ENCODE results near the gene UST.

UST gene, protein sequence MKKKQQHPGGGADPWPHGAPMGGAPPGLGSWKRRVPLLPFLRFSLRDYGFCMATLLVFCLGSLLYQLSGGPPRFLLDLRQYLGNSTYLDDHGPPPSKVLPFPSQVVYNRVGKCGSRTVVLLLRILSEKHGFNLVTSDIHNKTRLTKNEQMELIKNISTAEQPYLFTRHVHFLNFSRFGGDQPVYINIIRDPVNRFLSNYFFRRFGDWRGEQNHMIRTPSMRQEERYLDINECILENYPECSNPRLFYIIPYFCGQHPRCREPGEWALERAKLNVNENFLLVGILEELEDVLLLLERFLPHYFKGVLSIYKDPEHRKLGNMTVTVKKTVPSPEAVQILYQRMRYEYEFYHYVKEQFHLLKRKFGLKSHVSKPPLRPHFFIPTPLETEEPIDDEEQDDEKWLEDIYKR

DNA sequence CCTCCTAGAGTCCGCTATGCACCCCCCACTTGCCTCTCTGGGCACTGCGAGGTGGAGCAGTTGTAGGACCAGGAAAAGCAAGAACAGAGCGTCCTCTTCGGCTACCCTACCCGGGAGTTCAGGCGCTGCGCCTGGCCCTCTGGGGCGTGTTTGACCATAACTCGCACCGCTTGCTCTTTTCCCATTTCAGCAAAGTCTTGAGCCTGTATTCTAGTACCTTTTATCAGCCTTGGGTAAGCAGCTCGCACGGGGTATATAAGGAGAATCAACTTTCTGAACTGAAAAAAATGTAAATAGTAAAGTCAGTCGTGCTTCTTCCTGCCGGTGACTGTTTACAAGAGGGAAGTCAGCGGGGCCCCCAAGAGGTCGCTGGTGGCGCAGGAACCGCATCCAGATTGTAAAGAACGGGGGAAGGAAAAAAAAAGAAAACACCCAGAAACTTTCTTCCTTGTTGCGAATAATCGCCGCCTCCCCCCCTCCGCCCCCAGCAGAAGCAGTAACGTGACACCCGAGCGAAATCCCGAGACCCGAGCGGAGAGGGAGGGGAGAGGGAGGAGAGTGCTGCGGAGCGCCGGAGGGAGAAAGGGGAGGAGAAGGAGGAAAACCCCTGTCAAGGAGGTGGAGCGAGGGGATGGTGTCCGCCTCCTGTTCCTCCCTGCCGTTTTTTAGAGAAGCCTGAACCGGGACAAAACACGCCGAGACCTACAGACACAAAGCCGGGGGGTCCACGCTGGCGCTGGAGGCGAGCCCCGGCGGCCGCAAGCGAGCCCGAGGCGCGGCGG lies at the start of gene UST:
Gene UST (plus strand): TSS at position 668 of the 782 bp plus-strand sequence. CDS start 401 bp downstream, outside the sequence.
- DNase-seq (ENCODE audit: low read depth) = peak; percentile 72

DNA sequence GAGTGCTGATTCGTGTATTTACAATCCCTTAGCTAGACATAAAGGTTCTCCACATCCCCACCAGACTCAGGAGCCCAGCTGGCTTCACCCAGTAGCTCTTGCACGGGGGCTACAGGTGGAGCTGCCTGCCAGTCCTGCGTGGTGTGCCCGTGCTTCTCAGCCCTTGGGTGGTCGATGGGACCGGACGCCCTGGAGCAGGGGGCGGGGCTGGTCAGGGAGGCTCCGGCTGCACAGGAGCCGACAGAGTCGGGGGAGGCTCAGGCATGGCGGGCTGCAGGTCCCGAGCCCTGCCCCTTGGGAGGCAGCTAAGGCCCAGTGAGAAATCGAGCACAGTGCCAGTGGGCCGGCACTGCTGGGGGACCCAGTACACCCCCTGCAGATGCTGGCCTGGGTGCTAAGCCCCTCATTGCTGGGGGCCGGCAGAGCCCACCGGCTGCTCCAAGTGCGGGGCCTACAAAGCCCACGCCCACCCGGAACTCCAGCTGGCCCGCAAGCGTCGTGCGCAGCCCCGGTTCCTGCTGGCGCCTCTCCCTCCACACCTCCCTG lies 48.9 kb upstream of the UST start:
- DNase-seq (ENCODE audit: low read depth) = no peak

DNA sequence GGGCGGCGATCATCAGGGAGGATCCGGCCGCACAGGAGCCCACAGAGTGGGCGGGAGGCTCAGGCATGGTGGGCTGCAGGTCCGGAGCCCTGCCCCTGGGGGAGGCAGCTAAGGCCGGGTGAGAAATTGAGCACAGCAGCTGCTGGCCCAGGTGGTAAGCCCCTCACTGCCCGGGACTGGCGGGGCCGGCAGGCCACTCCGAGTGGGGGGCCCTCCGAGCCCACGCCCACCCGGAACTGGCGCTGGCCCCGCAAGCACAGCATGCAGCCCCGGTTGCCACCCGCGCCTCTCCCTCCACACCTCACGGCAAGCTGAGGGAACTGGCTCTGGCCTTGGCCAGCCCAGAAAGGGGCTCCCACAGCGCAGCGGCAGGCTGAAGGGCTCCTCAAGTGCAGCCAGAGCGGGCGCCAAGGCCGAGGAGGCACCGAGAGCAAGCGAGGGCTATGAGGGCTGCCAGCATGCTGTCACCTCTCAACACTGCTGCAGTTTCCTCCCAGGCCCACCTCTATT lies 48.1 kb upstream of the UST start:
- DNase-seq (ENCODE audit: low read depth) = no peak

DNA sequence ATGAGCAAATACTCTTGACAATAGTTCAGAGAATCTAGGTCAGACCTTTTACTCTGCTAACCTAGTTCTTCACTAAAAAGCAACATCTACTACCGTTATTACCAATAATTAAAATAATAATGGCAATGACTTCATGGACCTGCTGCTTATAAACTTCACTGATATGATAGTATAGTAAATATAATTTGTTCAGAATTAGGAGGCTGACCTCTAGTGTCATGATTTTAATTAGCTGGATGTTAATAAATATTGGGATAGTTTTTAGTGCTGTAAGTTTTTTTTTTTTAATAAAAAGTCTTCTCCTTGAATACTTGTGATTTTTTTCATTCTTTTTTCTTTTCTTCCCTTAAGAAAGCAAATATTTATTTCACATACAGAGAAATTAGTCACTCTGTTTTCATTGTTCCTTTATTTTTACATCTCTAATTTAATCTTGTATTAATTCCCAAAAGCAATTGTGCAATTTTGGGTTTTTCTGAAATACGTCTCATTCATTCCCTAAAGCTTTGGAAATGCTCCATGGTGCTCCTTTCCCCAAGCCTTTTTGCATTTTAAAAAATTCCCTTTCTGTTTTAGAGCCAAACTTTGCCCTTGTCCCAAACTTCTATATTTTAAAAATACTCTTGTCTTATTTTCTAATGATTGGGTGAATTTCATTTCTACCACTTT lies 46.6 kb upstream of the UST start:
- DNase-seq (ENCODE audit: low read depth) = no peak

DNA sequence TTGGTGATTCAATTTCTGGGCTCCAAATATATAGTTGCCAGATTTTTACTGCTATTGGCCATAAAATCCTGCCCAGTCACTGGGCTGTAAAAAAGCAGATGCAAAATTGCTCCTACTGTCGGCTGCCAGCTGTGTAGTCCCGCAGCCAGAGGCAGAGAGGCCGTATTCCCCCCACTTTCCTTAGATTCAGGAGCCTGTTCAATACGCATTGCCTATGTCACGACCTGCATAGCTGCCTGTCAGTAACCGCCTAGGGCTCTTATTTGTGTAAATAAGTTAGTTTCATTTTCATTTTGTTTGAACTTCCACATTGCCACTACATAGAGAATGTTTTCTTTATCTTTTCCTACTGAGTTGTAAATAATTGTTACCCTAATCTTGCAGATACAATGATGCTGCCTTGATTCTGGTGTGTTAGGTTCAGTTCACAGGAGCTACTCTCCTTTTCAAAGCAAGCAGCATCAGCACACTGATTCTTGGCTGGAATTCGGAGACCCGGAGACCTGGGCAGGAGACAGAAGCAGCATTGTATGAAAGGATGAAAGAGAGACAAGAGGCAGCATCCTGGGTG lies 46.0 kb upstream of the UST start:
- DNase-seq (ENCODE audit: low read depth) = no peak

DNA sequence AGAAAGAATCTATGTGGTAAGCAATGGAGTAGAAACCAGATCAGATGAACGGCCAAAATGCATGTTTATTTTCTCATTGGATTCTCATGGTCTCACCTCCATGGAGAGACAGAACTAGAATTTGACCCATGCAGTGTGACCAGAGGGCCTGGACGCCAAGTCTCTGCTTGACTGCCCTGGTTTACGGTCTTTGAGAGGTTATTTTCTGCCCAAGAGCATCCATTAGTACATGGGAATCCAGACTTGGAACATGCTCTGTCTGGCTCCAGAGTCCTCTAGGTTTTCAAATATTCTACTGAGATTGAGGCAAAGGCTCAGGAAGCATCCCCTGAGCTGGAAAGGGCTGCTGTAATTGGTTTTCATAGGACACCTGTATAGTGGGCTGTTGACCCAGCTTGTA lies 45.5 kb upstream of the UST start:
- no peak for DNase-seq (ENCODE audit: low read depth)

DNA sequence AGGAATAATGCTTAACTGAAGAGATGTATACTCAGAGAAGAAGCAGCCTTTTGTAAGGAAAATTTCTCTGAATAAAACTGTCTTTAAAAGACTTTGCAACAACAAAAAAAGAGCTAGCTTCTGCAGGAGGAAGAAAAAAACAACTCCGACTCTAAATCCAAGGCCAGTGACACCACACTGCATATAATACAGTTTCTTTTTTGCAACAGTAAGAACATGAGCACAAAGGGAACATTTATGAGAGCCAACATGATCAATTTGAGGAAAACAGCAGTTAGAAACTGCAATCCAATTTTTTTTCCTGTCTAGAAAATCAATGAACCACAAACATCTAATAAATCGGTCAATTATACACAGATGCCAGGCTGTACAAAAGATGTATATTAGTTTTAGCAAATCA lies 42.9 kb upstream of the UST start:
- no peak for DNase-seq (ENCODE audit: low read depth)

DNA sequence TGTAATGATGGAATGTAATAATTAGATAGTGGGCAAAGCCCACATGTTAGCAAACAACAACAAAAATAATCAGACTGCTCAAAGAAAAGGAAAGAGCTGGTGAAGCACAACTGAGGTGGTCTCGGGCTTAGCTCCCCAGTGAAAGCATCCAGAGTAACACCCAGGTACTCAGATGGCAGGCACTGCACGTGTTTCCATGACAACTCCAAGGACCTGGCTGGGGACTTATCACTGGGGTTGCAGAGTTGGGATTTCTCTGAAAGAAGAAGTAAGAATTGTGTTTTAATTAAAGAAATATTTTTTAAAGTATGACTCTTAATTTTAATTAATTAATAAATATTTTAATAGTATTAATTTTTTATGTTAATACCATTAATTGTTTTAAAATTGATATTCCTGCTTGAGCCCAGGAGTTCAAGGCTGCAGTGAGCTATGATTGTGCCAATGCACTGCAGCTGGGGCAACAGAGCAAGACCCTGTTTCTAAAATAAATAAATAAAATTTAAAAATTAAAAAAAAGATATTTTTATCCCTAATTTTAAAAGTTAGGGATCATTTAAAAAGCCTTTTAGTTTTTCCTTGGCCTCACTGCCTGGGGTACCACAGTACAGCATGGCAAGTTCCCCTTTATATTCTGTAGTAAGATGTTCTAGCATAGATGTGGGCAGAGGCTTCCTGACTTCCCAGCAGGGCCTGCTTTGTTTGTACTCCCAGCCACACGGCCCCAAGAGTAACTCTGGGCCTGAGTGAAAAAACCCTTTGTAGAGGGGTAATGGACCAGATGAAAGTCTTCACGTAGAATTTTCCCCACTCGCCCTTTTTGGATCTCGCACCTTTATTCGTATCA lies 42.2 kb upstream of the UST start:
- DNase-seq (ENCODE audit: low read depth) = no peak

DNA sequence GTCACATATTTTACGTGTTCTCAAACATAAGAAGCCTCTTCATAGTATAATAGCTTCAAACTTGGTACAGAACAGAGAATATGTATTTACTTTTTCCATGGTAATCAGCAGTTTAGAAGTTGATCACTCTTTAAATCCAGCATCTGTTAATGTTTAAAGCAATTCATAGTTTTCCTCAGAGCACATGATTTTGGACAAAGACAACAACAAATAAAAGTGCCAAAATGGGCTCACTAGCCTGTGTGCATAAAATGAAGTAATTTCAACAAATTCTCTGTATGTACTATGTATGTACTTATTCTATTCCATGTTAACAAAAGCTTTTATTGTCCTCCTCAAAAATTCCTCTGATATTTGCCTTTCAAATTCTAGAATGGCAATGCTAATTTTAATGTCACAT lies 38.1 kb upstream of the UST start:
- DNase-seq (ENCODE audit: low read depth) = no peak

DNA sequence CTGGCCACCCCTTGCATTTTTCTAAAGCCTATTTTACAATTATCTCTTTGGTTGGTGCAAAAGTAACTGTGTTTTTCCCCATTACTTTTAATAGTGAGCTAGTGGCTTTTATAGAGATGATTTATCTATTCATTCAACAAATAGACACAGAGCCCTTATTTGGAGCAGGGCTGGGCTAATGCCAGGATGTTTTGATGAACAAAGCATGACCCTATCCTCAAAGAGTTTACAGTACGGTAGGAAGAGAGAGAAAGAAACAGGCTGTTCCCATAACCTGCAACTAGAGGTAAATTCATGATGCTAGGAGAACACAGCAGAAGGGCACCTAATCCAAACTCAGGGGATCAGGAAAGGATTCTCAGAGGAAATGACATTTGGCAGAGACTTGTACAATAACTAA lies 37.3 kb upstream of the UST start:
- DNase-seq (ENCODE audit: low read depth) = no peak

DNA sequence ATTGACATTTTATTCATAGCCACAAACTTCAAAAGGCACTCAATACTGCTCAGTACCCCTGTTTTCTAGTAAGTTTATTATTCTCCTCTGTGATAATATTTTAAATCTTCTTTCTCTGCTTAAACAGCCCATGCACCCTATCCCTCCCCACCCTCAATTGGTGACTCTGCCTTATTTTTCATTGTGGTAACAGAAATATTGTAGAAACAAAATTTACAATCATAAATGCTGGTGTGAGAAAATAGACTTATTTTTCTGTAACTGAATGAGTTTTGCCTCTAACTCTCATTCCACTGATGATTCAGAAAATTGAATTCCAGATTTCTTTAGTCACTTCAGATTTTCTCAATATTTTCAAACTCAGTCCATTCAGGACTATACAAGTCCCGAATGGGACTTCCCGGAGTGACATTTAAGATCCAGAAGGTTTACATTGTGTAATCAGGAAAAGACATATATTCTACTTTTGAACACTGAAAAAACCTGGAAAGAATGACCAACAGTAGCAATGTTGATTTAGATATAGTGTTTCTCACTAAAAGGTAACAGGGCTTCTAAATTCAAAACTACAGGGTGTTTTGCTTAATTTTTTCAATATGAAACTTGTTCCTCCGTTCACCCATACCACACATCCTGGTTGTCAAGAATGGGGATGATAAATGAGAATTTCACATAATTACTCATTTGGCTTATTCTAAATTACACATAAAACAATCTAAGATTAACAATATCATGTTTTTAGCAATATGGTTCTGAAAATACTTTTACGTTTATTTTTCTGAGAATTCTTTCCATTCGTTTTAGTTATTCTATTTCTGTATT lies 34.8 kb upstream of the UST start:
- DNase-seq (ENCODE audit: low read depth) = no peak

DNA sequence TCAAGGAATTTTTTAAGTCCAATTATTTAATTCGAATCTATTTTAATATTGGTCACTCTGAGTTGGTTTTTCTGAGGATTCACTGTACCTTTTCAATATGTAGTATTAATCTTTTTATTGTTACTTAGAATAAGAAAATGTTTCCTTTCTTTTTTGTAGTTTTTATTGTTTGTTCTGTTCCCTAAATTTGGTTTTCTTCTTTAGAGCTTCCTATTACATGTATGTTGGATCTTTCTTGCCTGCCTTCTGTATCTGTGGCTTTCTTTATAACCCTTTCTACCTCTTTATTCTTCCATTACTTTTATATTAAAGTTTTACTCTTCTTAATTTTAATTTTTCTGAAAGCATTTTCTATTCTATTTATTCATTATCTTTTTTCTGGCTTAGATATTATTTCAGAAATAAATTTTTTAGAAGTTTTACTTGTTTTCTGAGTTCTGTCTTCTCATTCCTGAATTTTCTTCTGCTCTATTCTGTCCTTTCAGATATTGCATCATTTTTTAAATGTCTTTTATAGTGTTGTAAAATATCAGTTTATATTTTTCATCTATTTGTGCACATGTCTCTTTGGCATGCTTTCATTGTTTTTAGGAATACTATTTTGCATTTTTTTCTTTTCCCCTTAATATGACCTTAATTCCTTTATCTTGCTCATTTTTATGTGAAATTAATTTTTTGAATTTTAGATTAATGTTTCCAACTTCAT lies 33.6 kb upstream of the UST start:
- no peak for DNase-seq (ENCODE audit: low read depth)

DNA sequence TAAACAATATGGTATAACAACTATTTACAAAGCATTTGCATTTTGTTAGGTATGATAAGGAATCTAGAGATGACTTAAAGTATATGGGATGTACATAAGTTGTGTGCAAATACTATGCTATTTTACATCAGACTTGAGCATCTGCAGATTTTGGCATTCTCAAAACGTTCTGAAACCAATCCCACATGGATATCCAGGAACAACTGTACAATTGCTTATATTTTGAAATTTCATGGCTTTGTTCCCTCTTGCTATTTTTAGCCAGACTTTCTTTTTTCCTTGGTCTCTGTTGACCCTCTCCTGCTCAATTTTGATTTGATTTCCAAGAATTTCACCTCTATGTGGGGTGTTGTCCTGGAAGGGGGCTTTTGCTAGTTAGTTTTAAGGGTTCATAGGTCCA lies 32.9 kb upstream of the UST start:
- no peak for DNase-seq (ENCODE audit: low read depth)

DNA sequence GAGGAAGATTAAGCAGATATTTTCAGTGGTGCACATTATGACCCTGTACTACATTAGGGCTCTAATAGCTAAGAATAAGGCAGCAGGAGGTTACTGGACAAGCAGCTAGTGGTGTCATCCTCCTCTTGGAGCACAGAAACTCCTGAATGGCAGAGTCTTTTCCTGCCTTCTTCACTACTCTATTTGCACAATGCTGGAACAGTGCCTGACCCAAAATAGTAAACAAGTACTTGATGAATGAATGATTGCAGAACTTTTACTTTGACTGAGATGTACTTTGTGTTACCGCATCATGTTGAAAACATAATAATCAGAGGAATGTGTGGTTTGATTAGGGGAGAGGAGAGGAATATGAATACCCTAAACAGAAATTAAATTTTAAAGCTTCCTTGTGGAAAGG lies 30.0 kb upstream of the UST start:
- DNase-seq (ENCODE audit: low read depth) = no peak

DNA sequence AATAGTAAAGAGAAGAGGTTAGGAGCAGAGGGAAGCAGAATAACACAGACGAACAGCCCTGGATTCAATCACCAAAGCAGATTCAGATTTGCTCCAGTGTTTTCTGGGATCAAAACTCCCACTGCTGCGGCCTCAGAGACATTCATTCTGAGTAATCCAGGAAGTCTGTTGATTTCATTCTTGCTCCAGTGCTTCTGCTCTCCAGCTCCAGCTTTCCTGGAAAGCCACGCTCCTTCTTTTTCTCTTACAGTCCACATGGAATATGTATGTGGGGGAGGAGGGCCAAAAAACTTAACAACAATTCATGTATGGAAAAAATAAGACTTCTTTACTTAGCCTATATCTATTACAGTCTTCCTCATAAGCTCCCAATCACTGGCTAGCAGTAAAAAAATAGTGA lies 26.4 kb upstream of the UST start:
- DNase-seq (ENCODE audit: low read depth) = no peak

DNA sequence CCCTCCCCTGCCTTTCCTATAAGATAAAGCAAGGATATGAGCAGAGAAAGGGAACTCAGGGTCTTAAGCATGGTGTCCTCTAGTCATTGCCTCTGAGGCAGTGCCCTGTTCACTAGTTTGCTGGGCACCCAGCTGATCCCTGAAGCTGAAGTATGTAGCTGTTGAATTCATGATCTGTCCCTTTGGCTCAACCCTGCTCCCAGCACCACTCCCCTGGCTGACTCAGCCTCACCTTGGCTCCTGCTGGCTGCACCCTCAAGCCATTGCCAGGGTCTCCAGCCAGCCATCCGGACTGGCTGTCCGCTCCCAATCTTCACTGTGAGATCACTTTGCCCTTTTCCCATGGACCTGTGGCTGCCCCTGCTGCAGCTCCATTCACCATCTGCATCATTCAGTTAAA lies 25.9 kb upstream of the UST start:
- DNase-seq (ENCODE audit: low read depth) = no peak

DNA sequence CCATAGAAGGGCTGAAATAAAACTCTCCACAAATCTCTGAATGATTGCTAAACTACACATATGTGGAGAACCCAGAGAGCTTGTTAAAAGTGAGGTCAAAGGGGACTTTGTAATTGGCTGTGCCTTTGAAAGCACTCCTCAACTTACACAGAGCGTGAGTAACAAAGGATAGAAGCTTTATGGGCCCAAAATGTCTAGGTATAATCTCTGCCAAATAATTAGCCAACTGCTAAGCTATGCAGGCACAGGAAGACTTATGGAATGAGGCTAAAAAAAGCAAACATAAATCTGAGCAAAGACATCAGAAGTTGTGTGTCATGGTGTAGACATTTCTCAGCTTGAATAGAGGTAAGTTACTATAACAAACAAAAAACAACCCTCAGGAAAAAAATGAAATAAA lies 23.3 kb upstream of the UST start:
- DNase-seq (ENCODE audit: low read depth) = no peak

DNA sequence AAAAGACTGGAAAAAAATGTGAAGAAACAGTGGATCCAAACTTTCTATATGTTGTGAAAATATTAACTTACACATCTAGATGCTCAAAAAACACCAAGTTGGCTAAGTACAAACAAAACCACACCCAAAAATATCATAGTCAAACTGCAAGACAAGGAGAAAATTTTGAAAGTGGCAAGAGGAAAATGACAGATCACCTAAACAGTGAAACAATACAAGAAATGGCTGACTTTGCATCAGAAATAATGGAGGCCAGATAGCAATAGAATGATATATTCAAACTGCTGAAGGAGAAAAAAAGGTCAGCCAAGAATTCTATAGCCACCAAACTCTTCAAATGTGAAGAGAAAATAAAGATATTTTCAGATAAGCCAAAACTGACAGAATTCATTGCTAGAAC lies 22.4 kb upstream of the UST start:
- no peak for DNase-seq (ENCODE audit: low read depth)

DNA sequence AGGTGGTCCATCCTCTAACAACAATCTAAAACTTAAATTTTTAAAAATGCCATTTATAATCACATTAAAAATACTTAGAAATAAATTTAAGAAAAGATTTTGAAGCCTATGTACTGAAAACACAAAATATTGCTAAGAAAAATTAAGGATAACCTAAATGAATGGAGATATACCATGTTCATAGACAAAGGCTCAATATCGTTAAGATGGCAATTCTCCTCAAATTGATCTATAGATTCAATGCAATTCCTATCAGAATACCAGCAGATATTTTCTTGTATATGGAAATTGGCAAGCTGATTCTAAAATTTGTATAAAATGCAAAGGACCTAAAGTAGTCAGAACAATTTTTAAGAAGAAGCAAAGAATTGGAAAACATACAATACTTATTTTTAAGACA lies 19.7 kb upstream of the UST start:
- no peak for DNase-seq (ENCODE audit: low read depth)

DNA sequence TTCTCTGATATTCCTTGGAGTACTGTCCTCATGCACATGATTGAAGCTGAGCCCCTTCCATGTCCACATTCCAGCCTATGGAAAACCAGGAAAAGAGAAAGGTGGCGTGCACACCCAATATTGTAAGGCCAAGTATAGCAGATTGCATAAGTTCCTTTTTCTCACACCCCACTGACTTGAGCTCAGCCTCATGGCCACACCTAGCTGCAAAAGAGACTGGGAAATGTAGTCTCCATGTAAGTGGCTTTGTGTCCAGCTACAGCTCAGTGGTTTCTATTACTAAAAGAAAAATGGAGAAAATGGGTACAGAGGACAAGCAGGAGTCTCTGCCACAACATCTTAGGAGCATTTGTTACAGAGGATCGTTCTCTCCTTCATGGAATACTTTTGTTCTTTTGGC lies 10.8 kb upstream of the UST start:
- DNase-seq (ENCODE audit: low read depth) = no peak

Measured in T-helper 22 cell (primary cell).